Measurements from ENCODE around the gene CBX8. TPM values are rescaled to one million over a fixed set of nuclear protein-coding genes. Genes with fewer than 3 reads are reported as not detected.

Gene CBX8
- total RNA-seq, 1 donor from 2014 or later = 1.1 TPM

DNA sequence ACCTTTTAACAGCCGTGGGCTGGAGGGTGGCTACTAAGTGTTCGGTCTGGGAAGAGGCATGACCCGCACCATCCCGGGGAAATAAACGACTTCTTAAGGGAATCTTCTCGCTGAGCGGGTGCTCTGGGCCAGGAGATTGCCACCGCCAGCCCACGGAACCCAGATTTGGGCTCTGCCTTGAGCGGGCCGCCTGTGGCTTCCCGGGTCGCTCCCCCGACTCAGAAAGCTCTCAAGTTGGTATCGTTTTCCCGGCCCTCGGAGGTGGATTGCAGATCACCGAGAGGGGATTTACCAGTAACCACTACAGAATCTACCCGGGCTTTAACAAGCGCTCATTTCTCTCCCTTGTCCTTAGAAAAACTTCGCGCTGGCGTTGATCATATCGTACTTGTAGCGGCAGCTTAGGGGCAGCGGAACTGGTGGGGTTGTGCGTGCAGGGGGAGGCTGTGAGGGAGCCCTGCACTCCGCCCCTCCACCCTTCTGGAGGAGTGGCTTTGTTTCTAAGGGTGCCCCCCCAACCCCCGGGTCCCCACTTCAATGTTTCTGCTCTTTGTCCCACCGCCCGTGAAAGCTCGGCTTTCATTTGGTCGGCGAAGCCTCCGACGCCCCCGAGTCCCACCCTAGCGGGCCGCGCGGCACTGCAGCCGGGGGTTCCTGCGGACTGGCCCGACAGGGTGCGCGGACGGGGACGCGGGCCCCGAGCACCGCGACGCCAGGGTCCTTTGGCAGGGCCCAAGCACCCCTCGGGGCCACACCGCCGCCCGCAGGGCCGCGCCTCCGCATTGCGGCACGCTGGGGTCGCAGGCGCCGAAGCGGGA, 46.0 kb upstream of the CBX8 start:
- Histone ChIP-seq H3K27me3 (peaks cover 32% of the 10 kb centered on the region), H3K4me3 (peak overlapping the region; percentile 59 to 64), H3K27ac (no peak overlapping the region), H3K36me3 (no peaks in the 10 kb centered on the region), H3K4me1 (peaks cover 18 to 44% of the 10 kb centered on the region in 2 donors), H3K9me3 (no peaks in the 10 kb centered on the region)
- intact Hi-C loops (cut with DNase I) = loop anchor here (5.0 kb wide), 1 partner anchor 66 kb away; the partner anchor contains the start of gene CBX2
- TF ChIP-seq, protein P1, sequence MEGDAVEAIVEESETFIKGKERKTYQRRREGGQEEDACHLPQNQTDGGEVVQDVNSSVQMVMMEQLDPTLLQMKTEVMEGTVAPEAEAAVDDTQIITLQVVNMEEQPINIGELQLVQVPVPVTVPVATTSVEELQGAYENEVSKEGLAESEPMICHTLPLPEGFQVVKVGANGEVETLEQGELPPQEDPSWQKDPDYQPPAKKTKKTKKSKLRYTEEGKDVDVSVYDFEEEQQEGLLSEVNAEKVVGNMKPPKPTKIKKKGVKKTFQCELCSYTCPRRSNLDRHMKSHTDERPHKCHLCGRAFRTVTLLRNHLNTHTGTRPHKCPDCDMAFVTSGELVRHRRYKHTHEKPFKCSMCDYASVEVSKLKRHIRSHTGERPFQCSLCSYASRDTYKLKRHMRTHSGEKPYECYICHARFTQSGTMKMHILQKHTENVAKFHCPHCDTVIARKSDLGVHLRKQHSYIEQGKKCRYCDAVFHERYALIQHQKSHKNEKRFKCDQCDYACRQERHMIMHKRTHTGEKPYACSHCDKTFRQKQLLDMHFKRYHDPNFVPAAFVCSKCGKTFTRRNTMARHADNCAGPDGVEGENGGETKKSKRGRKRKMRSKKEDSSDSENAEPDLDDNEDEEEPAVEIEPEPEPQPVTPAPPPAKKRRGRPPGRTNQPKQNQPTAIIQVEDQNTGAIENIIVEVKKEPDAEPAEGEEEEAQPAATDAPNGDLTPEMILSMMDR (IDR thresholded peaks at IDR 0.05) = no peak
- no peak for DNase-seq (ENCODE audit: low spot score in 2 of 2)

DNA sequence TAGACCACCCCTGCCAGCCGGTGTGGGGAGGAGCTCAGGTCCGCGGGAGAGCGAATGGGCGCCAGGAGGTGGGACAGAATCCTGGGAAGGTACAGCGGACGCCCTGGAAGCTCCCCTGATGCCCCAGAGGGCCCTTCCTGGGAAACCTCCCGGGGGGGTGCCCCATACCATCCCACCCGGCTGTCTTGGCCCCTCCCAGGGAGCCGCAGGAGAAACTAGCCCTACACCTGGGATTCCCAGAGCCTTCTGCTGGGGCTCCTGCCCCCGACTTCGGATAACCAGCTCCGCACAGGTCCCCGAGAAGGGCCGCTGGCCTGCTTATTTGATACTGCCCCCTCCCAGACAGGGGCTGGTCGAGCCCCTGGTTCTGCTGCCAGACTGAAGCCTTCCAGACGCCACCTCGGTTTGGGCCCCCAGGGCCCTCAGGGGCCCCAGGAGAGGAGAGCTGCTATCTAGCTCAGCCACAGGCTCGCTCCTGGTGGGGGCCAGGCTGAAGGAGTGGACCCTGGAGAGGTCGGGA, 45.3 kb upstream of the CBX8 start:
- intact Hi-C loops (cut with DNase I) = loop anchor here (5.0 kb wide), 1 partner anchor 65 kb away; the partner anchor contains the start of gene CBX2
- TF ChIP-seq, protein P1 (IDR thresholded peaks at IDR 0.05) = no peak
- peaks cover 32% of the 10 kb centered on the region for H3K27me3 ChIP-seq

DNA sequence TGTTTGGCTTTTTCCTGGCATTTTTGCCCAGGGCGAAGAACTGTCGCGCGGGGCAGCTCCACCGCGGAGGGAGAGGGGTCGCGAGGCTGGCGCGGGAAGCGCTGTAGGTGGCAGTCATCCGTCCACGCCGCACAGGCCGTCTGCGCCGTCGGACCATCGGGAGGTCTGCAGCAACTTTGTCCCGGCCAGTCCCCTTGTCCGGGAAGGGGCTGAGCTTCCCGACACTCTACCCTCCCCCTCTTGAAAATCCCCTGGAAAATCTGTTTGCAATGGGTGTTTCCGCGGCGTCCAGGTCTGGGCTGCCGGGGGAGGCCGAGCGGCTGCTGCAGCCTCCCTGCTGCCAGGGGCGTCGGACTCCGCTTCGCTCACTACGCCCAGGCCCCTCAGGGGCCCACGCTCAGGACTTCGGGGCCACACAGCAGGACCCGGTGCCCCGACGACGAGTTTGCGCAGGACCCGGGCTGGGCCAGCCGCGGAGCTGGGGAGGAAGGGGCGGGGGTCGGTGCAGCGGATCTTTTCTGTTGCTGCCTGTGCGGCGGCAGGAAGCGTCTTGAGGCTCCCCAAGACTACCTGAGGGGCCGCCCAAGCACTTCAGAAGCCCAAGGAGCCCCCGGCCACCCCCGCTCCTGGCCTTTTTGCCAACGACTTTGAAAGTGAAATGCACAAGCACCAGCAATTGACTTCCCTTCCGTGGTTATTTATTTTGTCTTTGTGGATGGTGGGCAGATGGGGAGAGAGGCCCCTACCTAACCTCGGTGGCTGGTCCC, 44.7 kb upstream of the CBX8 start:
- TF ChIP-seq, protein P1 (IDR thresholded peaks at IDR 0.05) = no peak

More for the DNA sequence above, 45.3 kb upstream of the CBX8 start:
- peaks cover 22 to 51% of the 10 kb centered on the region in 2 donors for H3K4me1 ChIP-seq
- DNase-seq (ENCODE audit: low spot score in 2 of 2) = no peak
- H3K9me3 ChIP-seq = no peaks in the 10 kb centered on the region
- H3K27ac ChIP-seq = no peak overlapping the region
- peak overlapping the region in 1 of 2 donors; percentile 64 for H3K4me3 ChIP-seq
- H3K36me3 ChIP-seq = no peaks in the 10 kb centered on the region

DNA sequence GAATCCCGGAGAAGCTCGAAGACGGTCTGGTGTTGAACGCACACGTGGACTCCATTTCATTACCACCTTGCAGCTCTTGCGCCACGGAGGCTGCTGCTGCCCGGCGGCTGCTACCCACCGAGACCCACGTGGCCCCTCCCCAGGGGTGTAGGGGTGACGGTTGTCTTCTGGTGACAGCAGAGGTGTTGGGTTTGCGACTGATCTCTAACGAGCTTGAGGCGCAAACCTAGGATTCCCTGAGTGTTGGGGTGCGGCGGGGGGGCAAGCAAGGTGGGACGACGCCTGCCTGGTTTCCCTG, 44.1 kb upstream of the CBX8 start:
- TF ChIP-seq, protein P1 (IDR thresholded peaks at IDR 0.05) = no peak
- no peak for DNase-seq (ENCODE audit: low spot score in 2 of 2)
- intact Hi-C loops (cut with DNase I) = loop anchor here (5.0 kb wide), 1 partner anchor 64 kb away; the partner anchor contains the start of gene CBX2
- Histone ChIP-seq H3K27me3 (peaks cover 32% of the 10 kb centered on the region), H3K4me1 (peaks cover 26 to 57% of the 10 kb centered on the region in 2 donors), H3K36me3 (no peaks in the 10 kb centered on the region), H3K27ac (no peak overlapping the region), H3K4me3 (peak overlapping the region; percentile 63 to 74), H3K9me3 (no peaks in the 10 kb centered on the region)

More for the DNA sequence above, 44.7 kb upstream of the CBX8 start:
- no peak for DNase-seq (ENCODE audit: low spot score in 2 of 2)
- Histone ChIP-seq H3K4me3 (peak overlapping the region in 1 of 2 donors; percentile 64), H3K9me3 (no peaks in the 10 kb centered on the region), H3K4me1 (peaks cover 26 to 57% of the 10 kb centered on the region in 2 donors), H3K36me3 (no peaks in the 10 kb centered on the region), H3K27ac (no peak overlapping the region), H3K27me3 (peaks cover 32% of the 10 kb centered on the region)
- intact Hi-C loops (cut with DNase I) = loop anchor here (5.0 kb wide), 1 partner anchor 64 kb away; the partner anchor contains the start of gene CBX2

DNA sequence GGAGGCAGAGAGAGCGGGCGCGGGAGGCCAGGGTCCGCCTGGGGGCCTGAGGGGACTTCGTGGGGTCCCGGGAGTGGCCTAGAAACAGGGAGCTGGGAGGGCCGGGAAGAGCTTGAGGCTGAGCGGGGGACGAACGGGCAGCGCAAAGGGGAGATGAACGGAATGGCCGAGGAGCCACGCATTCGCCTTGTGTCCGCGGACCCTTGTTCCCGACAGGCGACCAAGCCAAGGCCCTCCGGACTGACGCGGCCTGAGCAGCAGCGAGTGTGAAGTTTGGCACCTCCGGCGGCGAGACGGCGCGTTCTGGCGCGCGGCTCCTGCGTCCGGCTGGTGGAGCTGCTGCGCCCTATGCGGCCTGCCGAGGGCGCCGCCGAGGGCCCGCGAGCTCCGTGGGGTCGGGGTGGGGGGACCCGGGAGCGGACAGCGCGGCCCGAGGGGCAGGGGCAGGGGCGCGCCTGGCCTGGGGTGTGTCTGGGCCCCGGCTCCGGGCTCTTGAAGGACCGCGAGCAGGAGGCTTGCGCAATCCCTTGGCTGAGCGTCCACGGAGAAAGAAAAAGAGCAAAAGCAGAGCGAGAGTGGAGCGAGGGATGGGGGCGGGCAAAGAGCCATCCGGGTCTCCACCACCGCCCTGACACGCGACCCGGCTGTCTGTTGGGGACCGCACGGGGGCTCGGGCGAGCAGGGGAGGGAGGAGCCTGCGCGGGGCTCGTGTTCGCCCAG, 43.6 kb upstream of the CBX8 start:
- peaks cover 26 to 57% of the 10 kb centered on the region in 2 donors for H3K4me1 ChIP-seq
- peaks cover 0 to 1% of the 10 kb centered on the region in 2 donors for H3K36me3 ChIP-seq
- intact Hi-C loops (cut with DNase I) = loop anchor here (5.0 kb wide), 1 partner anchor 63 kb away; the partner anchor contains the start of gene CBX2
- peak in 1 of 2 donors; percentile 80 for DNase-seq (ENCODE audit: low spot score in 2 of 2)
- TF ChIP-seq, protein P1 (IDR thresholded peaks at IDR 0.05) = peak in 2 of 3 experiments; percentile 18 to 23
- peaks cover 32% of the 10 kb centered on the region for H3K27me3 ChIP-seq
- H3K9me3 ChIP-seq = no peaks in the 10 kb centered on the region
- H3K4me3 ChIP-seq = peak overlapping the region; percentile 63 to 74
- no peak overlapping the region for H3K27ac ChIP-seq

All from ascending aorta (tissue), 2 donors.